ENCODE measurements around the gene RFT1.

- TF ChIP-seq CTCF (IDR thresholded peaks at IDR 0.05) (no peak), POLR2A (IDR thresholded peaks at IDR 0.05) (no peak)
These were observed 37.4 kb upstream of the RFT1 start for GRCh38 chr3:53167418-53168174.
